HepG2 (cell line): ENCODE measurements around the gene ZNF138. TPM values are rescaled to one million over a fixed set of nuclear protein-coding genes. Genes with fewer than 3 reads are reported as not detected.

ENCODE experiments used
- CSRNP2 ChIP-seq: sonication (generic); formaldehyde crosslinking; conservative IDR thresholded peaks from 2 replicates; pipeline ENCODE4 v1.8.0; 2022; ENCODE audit warnings: low read depth, missing genetic modification reagents
- IKZF1 ChIP-seq: fragments of 450-650 bp; IDR thresholded peaks from 2 replicates; pipeline ENCODE4 v1.7.1; 2016
- IKZF5 ChIP-seq: IDR thresholded peaks from 2 replicates; pipeline ENCODE4 v1.6.1; 2018; ENCODE audit warnings: missing genetic modification reagents, mild to moderate bottlenecking, missing compliant biosample characterization
- KDM5B ChIP-seq: sonication (generic); formaldehyde crosslinking; IDR thresholded peaks from 2 replicates; pipeline ENCODE4 v1.4.0; 2020; ENCODE audit warnings: missing genetic modification reagents, mild to moderate bottlenecking, borderline replicate concordance
- MED1 ChIP-seq: sonication (generic); formaldehyde crosslinking; IDR thresholded peaks from 2 replicates; pipeline ENCODE4 v1.4.0; 2020; ENCODE audit warnings: missing genetic modification reagents
- NFE2L2 ChIP-seq: fragments of 150-350 bp; IDR thresholded peaks from 2 replicates; pipeline ENCODE4 v1.6.1; 2014; ENCODE audit warnings: low read length
- PTBP1 ChIP-seq: fragments of 200-400 bp; formaldehyde crosslinking; IDR thresholded peaks from 2 replicates; pipeline ENCODE4 v1.6.1; 2018; ENCODE audit warnings: low read length, low read depth; ENCODE audit not compliant: poor library complexity, severe bottlenecking
- SP2 ChIP-seq: sonication (generic); formaldehyde crosslinking; IDR thresholded peaks from 2 replicates; pipeline ENCODE4 v1.5.1; 2020; ENCODE audit warnings: mild to moderate bottlenecking, missing genetic modification reagents
- SP4 ChIP-seq: sonication (generic); formaldehyde crosslinking; IDR thresholded peaks from 2 replicates; pipeline ENCODE4 v1.8.1; 2023; ENCODE audit warnings: mild to moderate bottlenecking, missing genetic modification reagents
- TBX2 ChIP-seq: sonication (generic); formaldehyde crosslinking; IDR thresholded peaks from 2 replicates; pipeline ENCODE4 v1.5.0; 2020; ENCODE audit warnings: missing genetic modification reagents, mild to moderate bottlenecking, borderline replicate concordance
- YY1 ChIP-seq: IDR thresholded peaks from 2 replicates; pipeline ENCODE4 v1.6.1; 2011; ENCODE audit warnings: low read length, low read depth, moderate library complexity, mild to moderate bottlenecking; ENCODE audit not compliant: insufficient read depth, insufficient replicate concordance
- ZFX ChIP-seq: sonication (generic); formaldehyde crosslinking; IDR thresholded peaks from 2 replicates; pipeline ENCODE4 v1.4.0; 2020; ENCODE audit warnings: mild to moderate bottlenecking, low read depth, missing genetic modification reagents, moderate library complexity
- ZGPAT ChIP-seq: IDR thresholded peaks from 2 replicates; pipeline ENCODE4 v1.6.1; 2016; ENCODE audit warnings: mild to moderate bottlenecking
- ZNF224 ChIP-seq: sonication (generic); formaldehyde crosslinking; IDR thresholded peaks from 2 replicates; pipeline ENCODE4 v1.5.0; 2020; ENCODE audit warnings: mild to moderate bottlenecking, missing genetic modification reagents
- ZNF263 ChIP-seq: sonication (generic); formaldehyde crosslinking; IDR thresholded peaks from 2 replicates; pipeline ENCODE4 v1.4.0; 2020; ENCODE audit warnings: missing genetic modification reagents
- ZNF816 ChIP-seq: sonication (generic); formaldehyde crosslinking; IDR thresholded peaks from 2 replicates; pipeline ENCODE4 v1.8.0; 2022; ENCODE audit warnings: missing genetic modification reagents, mild to moderate bottlenecking, borderline replicate concordance
- ZSCAN31 ChIP-seq: sonication (generic); formaldehyde crosslinking; IDR thresholded peaks from 2 replicates; pipeline ENCODE4 v1.5.0; 2020; ENCODE audit warnings: low read depth, mild to moderate bottlenecking, missing genetic modification reagents
- polyA plus RNA-seq, 8 experiments: library from polyadenylated mRNA; depleted of rRNA in 3 of 8; stranded (reverse) in 7 of 8; unstranded in 1 of 8; fragments of >200 nt; fragmentation: Illumina TruSeq in 4 of 8; extraction: Trizol in 4 of 8; gene quantifications; 2 replicates each; pipeline versions ENCODE4 v1.2.1 to v1.2.3, GENCODE V29; 2011 to 2016; ENCODE audit warnings: low read depth in 4 of 8, missing spikeins in 1 of 8, mixed read lengths in 1 of 8; ENCODE audit not compliant: insufficient read depth in 1 of 8
- total RNA-seq, 5 experiments: library from RNA; depleted of rRNA; stranded (reverse); fragments of >200 nt; fragmentation: Illumina TruSeq; extraction: Trizol; gene quantifications; 2 replicates each; pipeline ENCODE4 v1.2.3, GENCODE V29; 2016; ENCODE audit warnings: low read depth in 1 of 5
- TF ChIP-seq, protein P1 (sequence below): sonication (generic); formaldehyde crosslinking; IDR thresholded peaks from 2 replicates; pipeline ENCODE4 v1.4.0; 2020; ENCODE audit warnings: mild to moderate bottlenecking, missing genetic modification reagents, borderline replicate concordance
- TF ChIP-seq, protein P2 (sequence below): sonication (generic); formaldehyde crosslinking; IDR thresholded peaks from 2 replicates; pipeline ENCODE4 v1.4.0; 2020; ENCODE audit warnings: missing genetic modification reagents

The ZNF138 gene
- total and polyA plus RNA-seq, 2 of the 13 experiments (the other 11 are each of a cell fraction or from before 2014, with no cell fraction given) = 2.7 to 5.8 TPM

DNA sequence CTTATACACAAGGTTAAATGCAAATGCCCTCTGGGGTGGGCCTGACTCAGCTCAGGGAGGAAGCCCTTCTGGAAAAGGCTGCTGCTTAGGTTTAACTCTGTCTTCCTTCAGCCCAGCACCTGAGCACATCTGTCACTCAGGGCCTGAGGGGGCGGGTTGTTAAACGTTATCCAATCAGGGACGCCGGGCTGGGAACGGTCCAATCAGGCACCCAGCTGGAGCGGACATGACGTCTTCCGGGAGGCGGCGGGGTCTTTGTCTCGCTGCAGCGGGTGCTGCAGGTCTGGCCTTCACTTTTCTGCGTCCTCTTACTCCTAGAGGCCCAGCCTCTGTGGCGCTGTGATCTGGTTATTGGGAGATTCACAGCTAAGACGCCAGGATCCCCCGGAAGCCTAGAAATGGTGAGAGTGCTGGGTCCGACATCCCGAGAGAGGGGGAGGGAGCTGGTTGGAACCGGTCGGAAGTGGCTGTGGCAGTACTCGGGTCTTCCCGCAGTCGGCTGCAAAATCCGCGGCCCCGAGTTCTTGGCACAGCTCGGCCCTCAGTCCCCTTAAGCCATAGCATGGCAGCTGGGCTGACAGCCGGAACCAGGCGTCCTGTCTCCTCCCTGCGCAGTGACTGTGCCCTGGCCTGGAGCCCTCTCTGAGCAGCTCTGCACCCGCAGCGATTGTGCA, at the start of gene ZNF138 (continued):
- TF ChIP-seq, protein P1, sequence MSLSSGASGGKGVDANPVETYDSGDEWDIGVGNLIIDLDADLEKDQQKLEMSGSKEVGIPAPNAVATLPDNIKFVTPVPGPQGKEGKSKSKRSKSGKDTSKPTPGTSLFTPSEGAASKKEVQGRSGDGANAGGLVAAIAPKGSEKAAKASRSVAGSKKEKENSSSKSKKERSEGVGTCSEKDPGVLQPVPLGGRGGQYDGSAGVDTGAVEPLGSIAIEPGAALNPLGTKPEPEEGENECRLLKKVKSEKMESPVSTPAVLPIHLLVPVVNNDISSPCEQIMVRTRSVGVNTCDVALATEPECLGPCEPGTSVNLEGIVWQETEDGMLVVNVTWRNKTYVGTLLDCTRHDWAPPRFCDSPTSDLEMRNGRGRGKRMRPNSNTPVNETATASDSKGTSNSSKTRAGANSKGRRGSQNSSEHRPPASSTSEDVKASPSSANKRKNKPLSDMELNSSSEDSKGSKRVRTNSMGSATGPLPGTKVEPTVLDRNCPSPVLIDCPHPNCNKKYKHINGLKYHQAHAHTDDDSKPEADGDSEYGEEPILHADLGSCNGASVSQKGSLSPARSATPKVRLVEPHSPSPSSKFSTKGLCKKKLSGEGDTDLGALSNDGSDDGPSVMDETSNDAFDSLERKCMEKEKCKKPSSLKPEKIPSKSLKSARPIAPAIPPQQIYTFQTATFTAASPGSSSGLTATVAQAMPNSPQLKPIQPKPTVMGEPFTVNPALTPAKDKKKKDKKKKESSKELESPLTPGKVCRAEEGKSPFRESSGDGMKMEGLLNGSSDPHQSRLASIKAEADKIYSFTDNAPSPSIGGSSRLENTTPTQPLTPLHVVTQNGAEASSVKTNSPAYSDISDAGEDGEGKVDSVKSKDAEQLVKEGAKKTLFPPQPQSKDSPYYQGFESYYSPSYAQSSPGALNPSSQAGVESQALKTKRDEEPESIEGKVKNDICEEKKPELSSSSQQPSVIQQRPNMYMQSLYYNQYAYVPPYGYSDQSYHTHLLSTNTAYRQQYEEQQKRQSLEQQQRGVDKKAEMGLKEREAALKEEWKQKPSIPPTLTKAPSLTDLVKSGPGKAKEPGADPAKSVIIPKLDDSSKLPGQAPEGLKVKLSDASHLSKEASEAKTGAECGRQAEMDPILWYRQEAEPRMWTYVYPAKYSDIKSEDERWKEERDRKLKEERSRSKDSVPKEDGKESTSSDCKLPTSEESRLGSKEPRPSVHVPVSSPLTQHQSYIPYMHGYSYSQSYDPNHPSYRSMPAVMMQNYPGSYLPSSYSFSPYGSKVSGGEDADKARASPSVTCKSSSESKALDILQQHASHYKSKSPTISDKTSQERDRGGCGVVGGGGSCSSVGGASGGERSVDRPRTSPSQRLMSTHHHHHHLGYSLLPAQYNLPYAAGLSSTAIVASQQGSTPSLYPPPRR (CRISPR knock-in tag) = no peak
- TF ChIP-seq SP2 (CRISPR knock-in tag) (peak; percentile 93), ZGPAT (CRISPR knock-in tag) (peak; percentile 69), PTBP1 (no peak), YY1 (no peak), ZNF224 (CRISPR knock-in tag) (0 out of 2 replicates have a peak, but pooled peaks have one; percentile 36), ZNF263 (CRISPR knock-in tag) (no peak), MED1 (CRISPR knock-in tag) (no peak), NFE2L2 (no peak), ZSCAN31 (CRISPR knock-in tag) (no peak; the same call in 1 of the 2 replicates), SP4 (CRISPR knock-in tag) (no peak), TBX2 (CRISPR knock-in tag) (no peak), ZNF816 (no peak), KDM5B (no peak), IKZF5 (CRISPR knock-in tag) (no peak), IKZF1 (no peak), ZFX (CRISPR knock-in tag) (peak; percentile 94), CSRNP2 (CRISPR knock-in tag) (no peak)
- TF ChIP-seq, protein P2, sequence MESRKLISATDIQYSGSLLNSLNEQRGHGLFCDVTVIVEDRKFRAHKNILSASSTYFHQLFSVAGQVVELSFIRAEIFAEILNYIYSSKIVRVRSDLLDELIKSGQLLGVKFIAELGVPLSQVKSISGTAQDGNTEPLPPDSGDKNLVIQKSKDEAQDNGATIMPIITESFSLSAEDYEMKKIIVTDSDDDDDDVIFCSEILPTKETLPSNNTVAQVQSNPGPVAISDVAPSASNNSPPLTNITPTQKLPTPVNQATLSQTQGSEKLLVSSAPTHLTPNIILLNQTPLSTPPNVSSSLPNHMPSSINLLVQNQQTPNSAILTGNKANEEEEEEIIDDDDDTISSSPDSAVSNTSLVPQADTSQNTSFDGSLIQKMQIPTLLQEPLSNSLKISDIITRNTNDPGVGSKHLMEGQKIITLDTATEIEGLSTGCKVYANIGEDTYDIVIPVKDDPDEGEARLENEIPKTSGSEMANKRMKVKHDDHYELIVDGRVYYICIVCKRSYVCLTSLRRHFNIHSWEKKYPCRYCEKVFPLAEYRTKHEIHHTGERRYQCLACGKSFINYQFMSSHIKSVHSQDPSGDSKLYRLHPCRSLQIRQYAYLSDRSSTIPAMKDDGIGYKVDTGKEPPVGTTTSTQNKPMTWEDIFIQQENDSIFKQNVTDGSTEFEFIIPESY (CRISPR knock-in tag) = no peak
